NCI-H748 (cell line): ENCODE results near the gene SNUPN.
A peak's percentile ranks its signal among the peaks of the same experiment; 100 is the strongest.
"Not testable (repeated sequence)": the region's sequence is repeated elsewhere in the genome, so short reads cannot be mapped to it uniquely, and the experiment has no call there.

Experiments
- DNase-seq: peaks from one replicate; lab custom pipeline; 2025; ENCODE audit not compliant: unreplicated experiment; lab: John Stamatoyannopoulos, UW

SNUPN gene

GRCh38 chr15:75584121-75584520, 41.4 kb downstream of the SNUPN start:
- DNase-seq = no peak

GRCh38 chr15:75583701-75584100, 41.8 kb downstream of the SNUPN start:
- no peak for DNase-seq

- DNase-seq = not testable (repeated sequence)
These were observed 42.6 kb downstream of the SNUPN start for GRCh38 chr15:75582943-75583342.

- peak; percentile 86 for DNase-seq
These were observed 46.3 kb downstream of the SNUPN start, which contains the start of gene PTPN9 for GRCh38 chr15:75578948-75579920. Gene PTPN9 (minus strand): TSS chr15:75579315. CDS start chr15:75578776, 539 bp downstream.

- DNase-seq = peak; percentile 45
These were observed 47.2 kb downstream of the SNUPN start for GRCh38 chr15:75578173-75578947.

GRCh38 chr15:75577401-75578172, 47.9 kb downstream of the SNUPN start:
- DNase-seq = no peak

GRCh38 chr15:75573648-75574384, 51.7 kb downstream of the SNUPN start:
- no peak for DNase-seq

- DNase-seq = no peak
These were observed 55.2 kb downstream of the SNUPN start for GRCh38 chr15:75570126-75570845.

GRCh38 chr15:75565062-75565970, 60.2 kb downstream of the SNUPN start:
- no peak for DNase-seq

GRCh38 chr15:75561888-75562287, 63.6 kb downstream of the SNUPN start:
- no peak for DNase-seq

GRCh38 chr15:75559360-75559759, 66.2 kb downstream of the SNUPN start:
- DNase-seq = peak; percentile 66

- DNase-seq = not testable (repeated sequence)
These were observed 66.6 kb downstream of the SNUPN start for GRCh38 chr15:75558955-75559354.

GRCh38 chr15:75554717-75555116, 70.8 kb downstream of the SNUPN start:
- DNase-seq = no peak

GRCh38 chr15:75553659-75554058, 71.9 kb downstream of the SNUPN start:
- DNase-seq = no peak

GRCh38 chr15:75551091-75551490, 74.4 kb downstream of the SNUPN start:
- DNase-seq = no peak
